SK-N-SH (cell line): ENCODE results near the gene ABI1. TPM values are rescaled to one million over a fixed set of nuclear protein-coding genes. Genes with fewer than 3 reads are reported as not detected.

Experiments used
- CTCF ChIA-PET: fragments of 300-600, 350-600 bp; formaldehyde crosslinking; extraction: SDS; loops from one replicate; lab custom pipeline; 2021; lab: Yijun Ruan, JAX
- POLR2A ChIA-PET: fragments of 350-600 bp; sonication (Branson Sonifier 250); formaldehyde crosslinking; extraction: SDS; loops from one replicate; lab custom pipeline; 2020; ENCODE audit warnings: antibody characterized with exemption, inconsistent platforms; lab: Yijun Ruan, JAX
- DNase-seq: peaks from one replicate; pipeline ENCODE4 v3.0.0; 2012
- H2AFZ ChIP-seq: fragments of 200-600 bp; sonication (generic); 2 replicates; pipeline ENCODE4 v1.8.1; 2016; ENCODE audit warnings: antibody characterized with exemption, mild to moderate bottlenecking, low read depth
- H3F3A ChIP-seq: fragments of 200-600 bp; sonication (generic); replicated peaks from 2 replicates; pipeline ENCODE3; 2016; ENCODE audit warnings: antibody characterized with exemption, mild to moderate bottlenecking; ENCODE audit not compliant: insufficient read depth
- H3K27ac ChIP-seq, 2 experiments: fragments of 200-500 bp in 1 of 2; fragments of 200-600 bp in 1 of 2; sonication (Bioruptor generic) in 1 of 2; sonication (generic), shearing (Covaris generic) in 1 of 2; 2 replicates each; pipeline versions ENCODE4 v1.5.1 to v1.6.1; 2014 to 2016; ENCODE audit warnings: low read depth in 2 of 2, inconsistent platforms in 1 of 2, low read length in 1 of 2, mild to moderate bottlenecking in 1 of 2, mixed read lengths in 1 of 2
- H3K27me3 ChIP-seq: fragments of 200-600 bp; sonication (generic), shearing (Covaris generic); 2 replicates; pipeline ENCODE4 v1.6.1; 2016; ENCODE audit warnings: mixed run types; ENCODE audit not compliant: insufficient read depth
- H3K36me3 ChIP-seq, 2 experiments: fragments of 200-500 bp in 1 of 2; fragments of 200-600 bp in 1 of 2; sonication (Bioruptor generic) in 1 of 2; sonication (generic) in 1 of 2; replicated peaks in 1 of 2; 2 replicates each; pipeline versions ENCODE3 to v1.5.1; 2014 to 2016; ENCODE audit warnings: low read length in 1 of 2, mild to moderate bottlenecking in 1 of 2; ENCODE audit not compliant: insufficient read depth in 2 of 2, control insufficient read depth in 1 of 2
- H3K4me1 ChIP-seq, 2 experiments: fragments of 200-500 bp in 1 of 2; fragments of 200-600 bp in 1 of 2; sonication (Bioruptor generic) in 1 of 2; sonication (generic), shearing (Covaris generic) in 1 of 2; 2 replicates each; pipeline versions ENCODE4 v1.5.1 to v1.6.1; 2014 to 2016; ENCODE audit warnings: low read depth in 1 of 2, low read length in 1 of 2, mixed run types in 1 of 2; ENCODE audit not compliant: insufficient read depth in 2 of 2, control insufficient read depth in 1 of 2
- H3K4me2 ChIP-seq: fragments of 200-600 bp; sonication (generic), shearing (Covaris generic); 2 replicates; pipeline ENCODE4 v1.6.1; 2017; ENCODE audit warnings: mixed run types
- H3K4me3 ChIP-seq, 2 experiments: fragments of 200-500 bp in 1 of 2; fragments of 200-600 bp in 1 of 2; sonication (Bioruptor generic) in 1 of 2; sonication (generic), shearing (Covaris generic) in 1 of 2; 2 replicates each; pipeline versions ENCODE4 v1.5.1 to v1.8.1; 2014 to 2016; ENCODE audit warnings: low read depth in 2 of 2, inconsistent platforms in 1 of 2, low read length in 1 of 2, mild to moderate bottlenecking in 1 of 2, mixed read lengths in 1 of 2, moderate library complexity in 1 of 2
- H3K79me2 ChIP-seq: fragments of 200-600 bp; sonication (generic); 2 replicates; pipeline ENCODE4 v1.8.1; 2017; ENCODE audit warnings: mild to moderate bottlenecking; ENCODE audit not compliant: insufficient read depth
- H3K9ac ChIP-seq: fragments of 200-600 bp; sonication (generic); 2 replicates; pipeline ENCODE4 v1.6.1; 2017; ENCODE audit warnings: mixed run types
- H3K9me2 ChIP-seq: fragments of 200-600 bp; sonication (generic); 2 replicates; pipeline ENCODE4 v1.6.1; 2017; ENCODE audit warnings: mixed run types
- H3K9me3 ChIP-seq: fragments of 200-600 bp; sonication (generic); 2 replicates; pipeline ENCODE4 v1.6.1; 2017; ENCODE audit warnings: mixed run types, mild to moderate bottlenecking, moderate library complexity
- H4K20me1 ChIP-seq: fragments of 200-600 bp; sonication (generic); 2 replicates; pipeline ENCODE4 v1.6.1; 2017; ENCODE audit warnings: mild to moderate bottlenecking, mixed run types; ENCODE audit not compliant: insufficient read depth
- CHD2 ChIP-seq: fragments of 150-350 bp; IDR thresholded peaks from 2 replicates; pipeline ENCODE4 v1.6.1; 2018; ENCODE audit warnings: low read length; ENCODE audit not compliant: partially characterized antibody
- ELF1 ChIP-seq: IDR thresholded peaks from 2 replicates; pipeline ENCODE4 v1.4.0; 2012
- EZH2phosphoT487 ChIP-seq: fragments of 200-600 bp; sonication (generic); IDR thresholded peaks from 2 replicates; pipeline ENCODE4 v1.6.1; 2017; ENCODE audit warnings: low read depth, mixed run types, mild to moderate bottlenecking, antibody characterized with exemption, moderate library complexity, borderline replicate concordance
- FOSL2 ChIP-seq: IDR thresholded peaks from 2 replicates; pipeline ENCODE4 v1.4.0; 2012; ENCODE audit warnings: low read depth, mild to moderate bottlenecking, moderate library complexity, borderline replicate concordance
- FOXJ3 ChIP-seq: sonication (generic); formaldehyde crosslinking; IDR thresholded peaks from 2 replicates; pipeline ENCODE4 v1.5.1; 2020; ENCODE audit warnings: mild to moderate bottlenecking, missing genetic modification reagents
- GABPA ChIP-seq: IDR thresholded peaks from 2 replicates; pipeline ENCODE4 v1.4.0; 2012; ENCODE audit warnings: low read depth, mild to moderate bottlenecking
- GATA2 ChIP-seq: sonication (generic); formaldehyde crosslinking; IDR thresholded peaks from 2 replicates; pipeline ENCODE4 v1.5.0; 2020; ENCODE audit warnings: mild to moderate bottlenecking, missing genetic modification reagents
- MXI1 ChIP-seq: IDR thresholded peaks from 2 replicates; pipeline ENCODE4 v1.6.1; 2012; ENCODE audit warnings: mild to moderate bottlenecking, low read depth, low read length, improper control_type of control experiment
- POLR2AphosphoS5 ChIP-seq: IDR thresholded peaks from 2 replicates; pipeline ENCODE4 v1.6.1; 2012; ENCODE audit warnings: low read depth, low read length
- RAD21 ChIP-seq: IDR thresholded peaks from 2 replicates; pipeline ENCODE4 v1.6.1; 2012; ENCODE audit warnings: mild to moderate bottlenecking, low read length
- RFX5 ChIP-seq: IDR thresholded peaks from 2 replicates; pipeline ENCODE4 v1.6.1; 2012; ENCODE audit warnings: mild to moderate bottlenecking, improper control_type of control experiment, low read length
- RXRA ChIP-seq: IDR thresholded peaks from 2 replicates; pipeline ENCODE4 v1.4.0; 2012; ENCODE audit warnings: low read depth, mild to moderate bottlenecking, borderline replicate concordance
- SMC3 ChIP-seq: IDR thresholded peaks from 2 replicates; pipeline ENCODE4 v1.6.1; 2012; ENCODE audit warnings: low read depth, low read length, improper control_type of control experiment
- TAF1 ChIP-seq: IDR thresholded peaks from 2 replicates; pipeline ENCODE4 v1.6.1; 2012; ENCODE audit warnings: low read depth, mild to moderate bottlenecking, low read length, moderate library complexity, borderline replicate concordance
- TEAD4 ChIP-seq: IDR thresholded peaks from 2 replicates; pipeline ENCODE4 v1.4.0; 2012; ENCODE audit warnings: mild to moderate bottlenecking, borderline replicate concordance; ENCODE audit not compliant: insufficient read depth
- YY1 ChIP-seq: IDR thresholded peaks from 2 replicates; pipeline ENCODE4 v1.4.0; 2012; ENCODE audit warnings: low read depth, mild to moderate bottlenecking
- WGBS: methylation state at CpG from one replicate; pipeline ENCODE4 v1.1.6; 2017; ENCODE audit warnings: low lambda C conversion rate; 5-methylcytosine and 5-hydroxymethylcytosine counted together
- polyA plus RNA-seq, 3 experiments: library from polyadenylated mRNA; depleted of rRNA; stranded (reverse); fragments of >200 nt; gene quantifications; 2 replicates each; pipeline ENCODE4 v1.2.3, GENCODE V29; 2012
- TF ChIP-seq, protein P1 (sequence below): fragments of 150-350 bp; IDR thresholded peaks from 2 replicates; pipeline ENCODE4 v1.6.1; 2016; ENCODE audit warnings: mild to moderate bottlenecking, low read depth, low read length
- TF ChIP-seq, protein P2 (sequence below): fragments of 150-350 bp; IDR thresholded peaks from 2 replicates; pipeline ENCODE4 v1.6.1; 2017; ENCODE audit warnings: antibody characterized with exemption, low read length, low read depth, borderline replicate concordance
- TF ChIP-seq, protein P3 (sequence below): IDR thresholded peaks from 2 replicates; pipeline ENCODE4 v1.4.0; 2012; ENCODE audit warnings: low read depth, borderline replicate concordance

ABI1 gene
- polyA plus RNA-seq, 1 of the 3 experiments (the other 2 are of a cell fraction): 36.7 TPM

DNA sequence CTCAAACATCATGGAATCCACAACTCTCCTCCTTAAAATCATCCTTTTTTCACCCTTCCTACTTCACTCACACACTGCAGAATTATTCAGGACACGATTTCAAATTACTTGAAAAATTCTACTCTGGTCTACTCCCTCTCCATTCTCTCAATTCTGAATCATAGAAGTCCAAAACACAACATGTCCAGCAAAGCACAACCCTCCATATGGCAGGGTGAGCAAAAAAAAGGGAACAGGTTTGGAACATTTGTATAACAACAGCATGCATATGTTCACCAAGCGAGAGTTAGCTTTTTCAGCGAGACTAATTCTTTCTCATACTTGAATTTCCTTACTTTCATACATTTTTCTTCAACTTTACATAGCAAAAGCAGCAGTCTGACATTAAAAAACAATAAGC is 73.4 kb downstream of the ABI1 start:
- POLR2A ChIA-PET: no interaction called here

DNA sequence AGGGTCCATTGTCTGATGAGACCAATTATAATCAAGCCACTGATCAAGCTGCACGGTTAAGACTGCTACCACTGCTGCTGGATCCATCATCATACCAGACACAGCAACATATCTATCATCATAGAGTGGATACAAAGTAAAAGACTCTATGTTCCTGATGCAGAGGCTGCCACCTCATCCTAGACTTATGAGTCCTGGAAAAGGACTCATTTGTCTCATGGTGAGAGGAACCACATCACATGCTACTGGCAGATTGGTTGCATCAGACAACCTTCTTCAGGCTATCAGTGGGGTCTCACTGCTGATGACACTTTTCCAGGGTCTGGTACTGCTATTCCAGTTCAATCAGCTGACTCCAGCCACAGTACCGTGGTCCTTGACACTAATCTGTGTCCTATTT is 79.0 kb downstream of the ABI1 start:
- POLR2A ChIA-PET: interaction anchor here (0.7 kb wide), 1 partner anchor 58 kb away, joined by 3 read pairs; no protein-coding TSS in a partner anchor
- H3K36me3 ChIP-seq: no peaks in the 10 kb centered on the region
- no peak for TF ChIP-seq MXI1
- TF ChIP-seq CHD2: no peak
- no peak for TF ChIP-seq TAF1
- TF ChIP-seq RAD21: no peak
- TF ChIP-seq YY1: no peak
- no peak for TF ChIP-seq ELF1
- TF ChIP-seq POLR2AphosphoS5: no peak
- TF ChIP-seq RXRA: no peak
- no peak for TF ChIP-seq GATA2 (CRISPR knock-in tag)
- TF ChIP-seq FOSL2: no peak
- TF ChIP-seq, protein P1, sequence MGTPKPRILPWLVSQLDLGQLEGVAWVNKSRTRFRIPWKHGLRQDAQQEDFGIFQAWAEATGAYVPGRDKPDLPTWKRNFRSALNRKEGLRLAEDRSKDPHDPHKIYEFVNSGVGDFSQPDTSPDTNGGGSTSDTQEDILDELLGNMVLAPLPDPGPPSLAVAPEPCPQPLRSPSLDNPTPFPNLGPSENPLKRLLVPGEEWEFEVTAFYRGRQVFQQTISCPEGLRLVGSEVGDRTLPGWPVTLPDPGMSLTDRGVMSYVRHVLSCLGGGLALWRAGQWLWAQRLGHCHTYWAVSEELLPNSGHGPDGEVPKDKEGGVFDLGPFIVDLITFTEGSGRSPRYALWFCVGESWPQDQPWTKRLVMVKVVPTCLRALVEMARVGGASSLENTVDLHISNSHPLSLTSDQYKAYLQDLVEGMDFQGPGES: no peak
- no peak for TF ChIP-seq GABPA
- no peak for TF ChIP-seq EZH2phosphoT487
- no peak for TF ChIP-seq FOXJ3 (CRISPR knock-in tag)
- TF ChIP-seq, protein P2, sequence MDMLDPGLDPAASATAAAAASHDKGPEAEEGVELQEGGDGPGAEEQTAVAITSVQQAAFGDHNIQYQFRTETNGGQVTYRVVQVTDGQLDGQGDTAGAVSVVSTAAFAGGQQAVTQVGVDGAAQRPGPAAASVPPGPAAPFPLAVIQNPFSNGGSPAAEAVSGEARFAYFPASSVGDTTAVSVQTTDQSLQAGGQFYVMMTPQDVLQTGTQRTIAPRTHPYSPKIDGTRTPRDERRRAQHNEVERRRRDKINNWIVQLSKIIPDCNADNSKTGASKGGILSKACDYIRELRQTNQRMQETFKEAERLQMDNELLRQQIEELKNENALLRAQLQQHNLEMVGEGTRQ: no peak
- TF ChIP-seq RFX5: no peak
- TF ChIP-seq, protein P3, sequence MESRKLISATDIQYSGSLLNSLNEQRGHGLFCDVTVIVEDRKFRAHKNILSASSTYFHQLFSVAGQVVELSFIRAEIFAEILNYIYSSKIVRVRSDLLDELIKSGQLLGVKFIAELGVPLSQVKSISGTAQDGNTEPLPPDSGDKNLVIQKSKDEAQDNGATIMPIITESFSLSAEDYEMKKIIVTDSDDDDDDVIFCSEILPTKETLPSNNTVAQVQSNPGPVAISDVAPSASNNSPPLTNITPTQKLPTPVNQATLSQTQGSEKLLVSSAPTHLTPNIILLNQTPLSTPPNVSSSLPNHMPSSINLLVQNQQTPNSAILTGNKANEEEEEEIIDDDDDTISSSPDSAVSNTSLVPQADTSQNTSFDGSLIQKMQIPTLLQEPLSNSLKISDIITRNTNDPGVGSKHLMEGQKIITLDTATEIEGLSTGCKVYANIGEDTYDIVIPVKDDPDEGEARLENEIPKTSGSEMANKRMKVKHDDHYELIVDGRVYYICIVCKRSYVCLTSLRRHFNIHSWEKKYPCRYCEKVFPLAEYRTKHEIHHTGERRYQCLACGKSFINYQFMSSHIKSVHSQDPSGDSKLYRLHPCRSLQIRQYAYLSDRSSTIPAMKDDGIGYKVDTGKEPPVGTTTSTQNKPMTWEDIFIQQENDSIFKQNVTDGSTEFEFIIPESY: no peak
- no peak for TF ChIP-seq SMC3
- no peak overlapping the region for H3K4me3 ChIP-seq
- peaks cover 81% of the 10 kb centered on the region for H3K79me2 ChIP-seq
- DNase-seq: no peak
- H3K4me1 ChIP-seq: peaks cover 0 to 15% of the 10 kb centered on the region in 2 experiments; a peak in 1 of 4 replicates
- H3K9me3 ChIP-seq: no peaks in the 10 kb centered on the region
- peaks cover 8% of the 10 kb centered on the region for H3F3A ChIP-seq
- WGBS: 94% methylated on average over 2 of the region's 2 CpGs
- H2AFZ ChIP-seq: no peak overlapping the region
- peaks cover 19% of the 10 kb centered on the region for H4K20me1 ChIP-seq
- no peaks in the 10 kb centered on the region for H3K9me2 ChIP-seq
- H3K27me3 ChIP-seq: no peaks in the 10 kb centered on the region
- peak overlapping the region in 1 of 2 experiments; percentile 77; a peak in 2 of 4 replicates for H3K27ac ChIP-seq
- CTCF ChIA-PET: interaction anchor here (1.0 kb wide), 2 partner anchors 56 to 96 kb away, joined by 3 to 4 read pairs; no protein-coding TSS in a partner anchor
- peak overlapping the region; percentile 43; the same call in 1 of the 2 replicates for H3K9ac ChIP-seq
- peak overlapping the region; percentile 41; the same call in 1 of the 2 replicates for H3K4me2 ChIP-seq

More for the DNA sequence above, 73.4 kb downstream of the ABI1 start:
- H3K4me2 ChIP-seq: no peak overlapping the region
- H3K27ac ChIP-seq: no peak overlapping the region
- no peak overlapping the region for H3K4me3 ChIP-seq
- no peak overlapping the region for H2AFZ ChIP-seq
- H3F3A ChIP-seq: no peaks in the 10 kb centered on the region
- H3K9ac ChIP-seq: no peak overlapping the region
- no peaks in the 10 kb centered on the region for H3K4me1 ChIP-seq
- H3K36me3 ChIP-seq: no peaks in the 10 kb centered on the region
- H3K27me3 ChIP-seq: no peaks in the 10 kb centered on the region
- DNase-seq: no peak
- TF ChIP-seq TEAD4 (no peak), POLR2AphosphoS5 (no peak)
- no peaks in the 10 kb centered on the region for H3K9me2 ChIP-seq
- CTCF ChIA-PET: no interaction called here
- H3K79me2 ChIP-seq: peaks cover 69% of the 10 kb centered on the region; the same call in 1 of the 2 replicates
- H3K9me3 ChIP-seq: no peaks in the 10 kb centered on the region
- peaks cover 16% of the 10 kb centered on the region for H4K20me1 ChIP-seq
- 94% methylated on average over 3 of the region's 3 CpGs for WGBS
